GM12892 (cell line): ENCODE data around the gene KCNIP3.
"Not testable (repeated sequence)": the region's sequence is repeated elsewhere in the genome, so short reads cannot be mapped to it uniquely, and the experiment has no call there.

ENCODE experiments used
- POLR2A ChIP-seq: IDR thresholded peaks from 2 replicates; pipeline ENCODE4 v1.6.1; 2011; ENCODE audit warnings: low read depth, low read length, control low read depth
- POLR2AphosphoS5 ChIP-seq: IDR thresholded peaks from 2 replicates; pipeline ENCODE4 v1.6.1; 2011; ENCODE audit warnings: low read depth, low read length, control low read depth

- TF ChIP-seq POLR2AphosphoS5, POLR2A: not testable (repeated sequence)
Observed at GRCh38 chr2:95404676-95405075, 107.5 kb downstream of the KCNIP3 start.
